Activated B cell treated with CpG ODN at 0.5 μM for 24 hours (primary cell): ENCODE measurements around the gene CREBL2. TPM values are rescaled to one million over a fixed set of nuclear protein-coding genes. Genes with fewer than 3 reads are reported as not detected.

Source experiments
- ATAC-seq: fragments of 200-7000 bp; cut with Tn5 transposase; one replicate; pipeline ENCODE4 v1.10.0; 2021; ENCODE audit warnings: low read depth, mild to moderate bottlenecking, moderate library complexity
- CTCF ChIA-PET: fragments of 350-600 bp; sonication (Branson Sonifier 250); formaldehyde crosslinking; loops from one replicate; lab custom pipeline; 2021; ENCODE audit warnings: antibody characterized with exemption; lab: Charles Lee
- POLR2A ChIA-PET: fragments of 350-600 bp; sonication (Branson Sonifier 250); formaldehyde crosslinking; loops from one replicate; lab custom pipeline; 2021; ENCODE audit warnings: antibody characterized with exemption; lab: Charles Lee
- DNase-seq: peaks from one replicate; pipeline ENCODE4 v3.0.0; 2022
- H3K27ac Mint-ChIP-seq: one replicate; pipeline ENCODE4 v1.8.0; 2020; ENCODE audit warnings: mixed read lengths
- H3K27me3 Mint-ChIP-seq: one replicate; pipeline ENCODE4 v1.8.0; 2021; ENCODE audit warnings: mixed read lengths
- H3K36me3 Mint-ChIP-seq: one replicate; pipeline ENCODE4 v1.8.0; 2021; ENCODE audit warnings: low read depth, mixed read lengths
- H3K4me1 Mint-ChIP-seq: one replicate; pipeline ENCODE4 v1.8.0; 2021; ENCODE audit warnings: mixed read lengths
- H3K4me3 Mint-ChIP-seq: one replicate; pipeline ENCODE4 v1.8.0; 2020; ENCODE audit warnings: mild to moderate bottlenecking, mixed read lengths
- H3K9me3 Mint-ChIP-seq: one replicate; pipeline ENCODE4 v1.8.0; 2020; ENCODE audit warnings: mixed read lengths
- CTCF ChIP-seq: fragments of 200-600 bp; IDR thresholded peaks from one replicate; pipeline ENCODE4 v1.8.0; 2022; ENCODE audit warnings: antibody characterized with exemption, mild to moderate bottlenecking
- intact Hi-C: fragments of 100-400 bp; cut with micrococcal nuclease; formaldehyde crosslinking; loops from one replicate; pipeline ENCODE4 v1.15.1; 2024
- total RNA-seq: library from RNA; stranded (reverse); gene quantifications from 2 replicates; pipeline ENCODE4 v1.2.3, GENCODE V29; 2022

CREBL2 gene
- total RNA-seq, 1 donor from 2014 or later: 10.1 TPM

GRCh38 chr12:12684375-12685106 lies 72.9 kb downstream of the CREBL2 start:
- Mint-ChIP-seq H3K27ac (no peak overlapping the region), H3K9me3 (no peaks in the 10 kb centered on the region), H3K27me3 (no peaks in the 10 kb centered on the region), H3K4me1 (no peaks in the 10 kb centered on the region), H3K36me3 (no peaks in the 10 kb centered on the region), H3K4me3 (no peak overlapping the region)
- DNase-seq: no peak
- POLR2A ChIA-PET: no interaction called here
- ATAC-seq: no peak
- CTCF ChIA-PET: no interaction called here
- TF ChIP-seq CTCF: no peak
- intact Hi-C loops: no loop called here

GRCh38 chr12:12685305-12685704 lies 73.6 kb downstream of the CREBL2 start:
- no peak for ATAC-seq
- Mint-ChIP-seq H3K27me3 (no peaks in the 10 kb centered on the region), H3K27ac (no peak overlapping the region), H3K9me3 (no peaks in the 10 kb centered on the region), H3K36me3 (no peaks in the 10 kb centered on the region), H3K4me3 (no peak overlapping the region), H3K4me1 (no peaks in the 10 kb centered on the region)
- ChIA-PET POLR2A (no interaction called here), CTCF (no interaction called here)
- DNase-seq: no peak
- intact Hi-C loops: no loop called here
- no peak for TF ChIP-seq CTCF

GRCh38 chr12:12686472-12686871 lies 74.8 kb downstream of the CREBL2 start:
- DNase-seq (no peak), ATAC-seq (no peak)
- H3K4me3 Mint-ChIP-seq: no peak overlapping the region
- H3K4me1 Mint-ChIP-seq: peaks cover 3% of the 10 kb centered on the region
- no peak for TF ChIP-seq CTCF
- no peaks in the 10 kb centered on the region for H3K27me3 Mint-ChIP-seq
- H3K9me3 Mint-ChIP-seq: no peaks in the 10 kb centered on the region
- no peak overlapping the region for H3K27ac Mint-ChIP-seq
- ChIA-PET CTCF (no interaction called here), POLR2A (no interaction called here)
- intact Hi-C loops: no loop called here
- H3K36me3 Mint-ChIP-seq: no peaks in the 10 kb centered on the region

- CTCF ChIA-PET: no interaction called here
- Mint-ChIP-seq H3K27ac (no peak overlapping the region), H3K9me3 (no peaks in the 10 kb centered on the region)
These were observed 75.2 kb downstream of the CREBL2 start for GRCh38 chr12:12686925-12687324.

More at GRCh38 chr12:12686925-12687324, 75.2 kb downstream of the CREBL2 start:
- no peak for DNase-seq
- H3K27me3 Mint-ChIP-seq: no peaks in the 10 kb centered on the region
- POLR2A ChIA-PET: interaction anchor here (0.6 kb wide), 1 partner anchor 38 kb away, joined by 3 read pairs; no protein-coding TSS in a partner anchor
- intact Hi-C loops: no loop called here
- ATAC-seq: no peak
- no peak overlapping the region for H3K4me3 Mint-ChIP-seq
- no peak for TF ChIP-seq CTCF
- peaks cover 8% of the 10 kb centered on the region for H3K4me1 Mint-ChIP-seq
- no peaks in the 10 kb centered on the region for H3K36me3 Mint-ChIP-seq
